HG02571 (cell line): ENCODE results near the gene CGA.
"Not testable (repeated sequence)": the region's sequence is repeated elsewhere in the genome, so short reads cannot be mapped to it uniquely, and the experiment has no call there.

Source experiments
- ATAC-seq: cut with Tn5 transposase; IDR thresholded peaks from one replicate; pipeline ENCODE4 v1.9.1; 2021; ENCODE audit warnings: mild to moderate bottlenecking, moderate library complexity; ENCODE audit not compliant: unreplicated experiment

Gene CGA

GRCh38 chr6:87095087-87095509 lies at the start of gene CGA:
TSS of gene CGA (minus strand) at chr6:87095106. CDS start at chr6:87088200, 6,906 bp downstream.
- no peak for ATAC-seq

- ATAC-seq = not testable (repeated sequence)
Measured at GRCh38 chr6:87139927-87140326, 45.0 kb upstream of the CGA start.

GRCh38 chr6:87139236-87139635 lies 44.3 kb upstream of the CGA start:
- peak; percentile 53 for ATAC-seq

DNA sequence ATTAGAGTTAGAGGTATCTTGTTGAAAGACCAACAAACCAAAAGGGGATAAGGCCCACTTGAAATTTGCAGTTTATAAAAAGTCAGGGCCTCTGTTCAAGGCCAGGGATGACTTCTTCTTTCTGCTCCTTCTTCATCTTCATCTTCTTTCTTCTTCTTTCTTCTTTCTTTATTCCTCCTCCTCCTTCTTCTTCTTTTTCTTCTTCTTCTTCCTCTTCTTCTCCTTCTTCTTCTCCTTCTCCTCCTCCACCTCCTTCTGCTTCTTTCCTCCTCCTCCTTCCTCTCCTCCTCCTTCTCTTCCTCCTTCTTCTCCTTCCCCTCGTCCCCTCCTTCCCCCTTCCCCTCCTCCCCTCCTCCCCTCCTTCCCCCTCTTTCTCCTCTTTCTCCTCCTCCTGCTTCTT lies 42.1 kb upstream of the CGA start:
- no peak for ATAC-seq

GRCh38 chr6:87127737-87128136 lies 32.8 kb upstream of the CGA start:
- ATAC-seq = no peak

DNA sequence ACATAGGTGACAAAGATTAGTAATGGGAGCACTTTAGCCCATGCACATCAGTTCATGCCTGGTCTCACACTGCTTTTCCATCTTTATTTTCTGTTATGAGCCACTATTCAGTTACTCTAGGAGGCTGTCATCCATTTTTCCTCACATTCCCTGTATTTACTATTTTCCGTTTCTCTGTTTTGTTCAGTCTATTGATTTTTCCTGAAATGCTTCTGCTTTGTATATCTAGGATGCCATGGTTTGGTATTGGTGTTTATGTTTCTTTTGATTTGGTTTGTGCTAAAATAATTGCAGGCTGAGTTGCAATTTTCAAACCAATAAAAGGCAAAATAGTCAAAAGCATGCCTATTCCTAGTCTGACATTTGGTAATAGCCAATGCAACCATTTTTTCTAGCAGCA lies 31.6 kb upstream of the CGA start:
- ATAC-seq = no peak

DNA sequence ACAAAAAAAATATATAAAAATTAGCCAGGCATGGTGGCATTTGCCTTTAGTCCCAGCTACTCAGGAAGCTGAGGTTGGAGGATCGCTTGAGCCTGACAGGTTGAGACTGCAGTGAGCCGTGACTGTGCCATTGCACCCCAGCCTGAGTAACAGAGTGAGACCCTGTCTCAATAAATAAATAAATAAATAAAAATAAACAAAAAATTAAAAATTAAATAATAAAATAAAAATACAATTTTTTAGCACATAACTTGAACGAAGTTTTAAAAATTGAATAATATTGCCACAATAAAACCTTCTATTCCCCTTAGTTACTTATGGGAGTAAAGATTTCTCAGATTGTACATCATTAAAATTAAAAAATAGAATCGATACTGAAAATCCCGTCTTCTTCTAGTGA lies 29.2 kb upstream of the CGA start:
- no peak for ATAC-seq

DNA sequence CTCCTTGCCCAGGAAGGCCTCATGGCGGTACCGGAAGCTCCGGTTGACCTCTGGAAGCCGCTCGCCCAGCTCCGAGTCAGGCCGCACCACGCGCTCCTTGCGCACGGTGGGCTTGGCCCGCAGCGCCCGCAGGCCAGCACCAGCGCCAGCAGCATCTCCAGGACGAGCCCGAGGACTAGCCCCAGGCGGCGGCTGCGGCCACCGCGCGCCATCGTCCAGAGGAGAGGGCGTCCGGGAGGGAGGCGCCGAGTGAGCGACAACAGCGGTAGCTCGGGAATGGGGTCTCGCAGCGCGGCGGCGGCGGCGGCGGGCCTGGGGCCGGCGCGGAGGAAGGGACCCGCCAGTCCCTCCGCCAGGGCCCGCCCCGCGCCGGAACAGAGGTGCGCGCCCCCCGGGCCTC lies 27.6 kb upstream of the CGA start:
- no peak for ATAC-seq

- ATAC-seq = no peak
Measured at GRCh38 chr6:87118054-87118453, 23.1 kb upstream of the CGA start.

GRCh38 chr6:87116922-87117321 lies 22.0 kb upstream of the CGA start:
- ATAC-seq = no peak

GRCh38 chr6:87115402-87116135 lies 20.7 kb upstream of the CGA start:
- ATAC-seq = peak; percentile 92

DNA sequence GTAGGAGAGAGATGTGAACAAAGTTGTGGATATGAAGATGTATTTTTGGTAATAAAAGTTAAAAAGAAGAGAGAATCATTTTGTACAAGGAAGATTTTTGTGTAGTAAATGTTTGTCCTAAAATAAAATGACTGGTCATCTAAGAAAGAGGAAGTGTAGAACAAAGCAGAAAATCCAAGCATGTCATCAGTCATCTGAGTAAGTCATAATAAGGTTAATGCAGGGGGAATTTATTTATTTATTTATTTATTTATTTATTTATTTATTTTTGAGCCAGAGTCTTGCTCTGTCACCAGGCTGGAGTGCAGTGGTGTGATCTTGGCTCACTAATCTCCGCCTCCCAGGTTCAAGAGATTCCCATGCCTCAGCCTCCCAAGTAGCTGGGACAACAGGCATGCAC lies 15.7 kb upstream of the CGA start:
- no peak for ATAC-seq

- no peak for ATAC-seq
Measured at GRCh38 chr6:87105823-87106222, 10.9 kb upstream of the CGA start.

GRCh38 chr6:87104667-87105066 lies 9.8 kb upstream of the CGA start:
- no peak for ATAC-seq

GRCh38 chr6:87103977-87104601 lies 9.2 kb upstream of the CGA start:
- no peak for ATAC-seq

DNA sequence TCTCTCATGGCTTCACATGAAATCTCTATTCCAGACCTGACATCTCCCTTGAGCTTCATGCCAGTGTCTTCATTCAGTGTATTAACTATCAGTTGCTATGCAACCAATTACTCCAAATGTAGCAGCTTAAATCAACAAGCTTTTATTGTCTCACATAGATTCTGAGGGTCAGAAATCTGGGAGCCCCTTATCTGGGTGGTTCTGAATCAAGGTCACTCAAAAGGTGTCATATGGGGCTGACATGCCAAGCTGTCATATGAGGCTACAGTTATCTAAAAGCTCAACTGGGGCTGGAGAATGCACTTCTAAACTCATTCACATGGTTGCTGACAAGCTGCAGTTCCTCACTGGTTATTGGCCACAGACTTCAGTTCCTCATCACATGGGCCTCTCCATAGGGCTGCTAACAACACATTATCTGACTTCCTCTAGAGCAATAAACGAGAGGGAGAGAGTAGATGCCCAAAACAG lies 7.3 kb upstream of the CGA start:
- no peak for ATAC-seq

DNA sequence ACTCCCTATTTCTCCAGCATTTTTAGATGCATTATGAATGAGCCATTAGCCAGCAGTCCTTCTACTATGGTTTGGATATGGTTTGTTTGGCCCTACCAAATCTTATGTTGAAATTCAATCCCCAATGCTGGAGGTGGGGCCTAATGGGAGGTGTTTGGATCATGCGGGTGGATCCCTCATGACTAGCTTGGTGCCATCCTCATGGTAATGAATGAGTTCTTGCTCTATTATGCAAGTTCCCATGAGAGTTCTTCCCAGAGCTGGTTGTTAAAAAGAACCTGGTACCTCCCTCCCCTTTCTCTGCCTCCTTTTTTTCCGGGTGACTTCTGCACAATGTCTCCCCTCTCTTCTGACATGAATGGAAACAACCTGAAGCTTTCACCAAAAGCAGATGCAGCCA lies 6.2 kb upstream of the CGA start:
- ATAC-seq = no peak

DNA sequence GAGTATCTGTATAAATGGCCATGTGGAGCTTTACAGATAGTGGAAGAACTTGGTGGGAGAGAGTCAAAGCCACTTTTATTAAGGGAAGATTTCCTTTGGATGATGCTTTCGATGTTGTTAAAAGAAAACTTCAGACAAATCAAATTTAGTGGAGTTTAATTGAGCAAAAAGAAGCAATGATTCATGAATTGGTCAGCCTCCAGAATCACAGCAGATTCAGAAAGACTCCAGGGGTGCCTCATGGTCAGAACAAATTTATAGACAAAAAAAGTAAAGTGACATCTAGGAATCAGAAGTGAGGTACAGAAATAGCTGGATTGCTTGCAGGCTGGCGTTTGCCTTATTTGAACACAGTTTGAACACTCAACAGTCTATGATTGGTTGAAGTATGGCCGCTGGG lies 5.3 kb upstream of the CGA start:
- no peak for ATAC-seq

- no peak for ATAC-seq
Measured at GRCh38 chr6:87099472-87099871, 4.6 kb upstream of the CGA start.

DNA sequence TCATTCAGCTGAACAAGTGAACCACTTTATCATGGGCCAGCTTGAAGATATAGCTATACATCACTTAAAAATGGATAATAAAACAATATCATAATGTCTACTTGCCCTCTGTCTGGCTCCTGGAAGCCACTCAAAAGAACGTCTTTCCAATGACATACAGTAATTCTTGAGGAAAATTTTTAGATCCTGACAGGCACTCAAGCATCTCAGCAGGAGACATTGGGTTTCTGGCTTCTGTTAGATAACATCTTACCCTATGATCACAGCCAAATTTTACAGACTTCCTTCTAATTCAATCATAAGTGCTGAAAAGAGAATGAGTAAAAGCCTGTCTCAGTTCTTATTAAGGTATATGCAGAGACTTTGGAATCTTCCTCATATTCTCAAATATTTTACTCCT lies 330 bp downstream of the CGA start:
- no peak for ATAC-seq

- ATAC-seq = no peak
Measured at GRCh38 chr6:87093651-87094050, 1.3 kb downstream of the CGA start.

GRCh38 chr6:87093199-87093598 lies 1.7 kb downstream of the CGA start:
- ATAC-seq = no peak

DNA sequence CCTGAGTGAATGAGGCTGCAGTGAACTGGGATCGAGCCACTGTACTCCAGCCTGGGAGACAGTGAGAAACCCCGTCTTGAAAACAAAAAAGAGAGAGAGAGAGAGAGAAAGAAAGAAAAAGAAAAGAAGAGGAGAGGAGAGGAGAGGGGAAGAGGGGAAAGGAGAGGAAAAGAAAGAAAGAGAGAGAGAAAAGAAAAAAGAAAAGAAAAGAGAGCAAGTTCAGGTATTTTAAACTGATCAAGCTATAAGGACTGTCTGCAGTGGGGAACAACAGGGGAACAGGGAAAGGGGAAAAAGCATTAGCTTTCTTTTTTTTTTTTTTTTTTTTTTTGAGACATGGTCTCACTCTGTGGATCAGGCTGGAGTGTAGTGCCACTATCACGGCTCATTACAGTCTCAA lies 2.5 kb downstream of the CGA start:
- no peak for ATAC-seq
